GM23338 (cell line): ENCODE data around the gene DENND11. TPM values are rescaled to one million over a fixed set of nuclear protein-coding genes. Genes with fewer than 3 reads are reported as not detected.

Experiments
- CREB1 ChIP-seq: fragments of 250-450 bp; sonication (Bioruptor Pico); IDR thresholded peaks from 2 replicates; pipeline ENCODE4 v1.5.0; 2020; ENCODE audit warnings: low read depth, mild to moderate bottlenecking, moderate library complexity
- EZH2 ChIP-seq: fragments of 200-600 bp; sonication (generic); IDR thresholded peaks from one replicate; pipeline ENCODE4 v1.8.0; 2017; ENCODE audit warnings: antibody characterized with exemption, mild to moderate bottlenecking, low read depth; ENCODE audit not compliant: unreplicated experiment
- JUNB ChIP-seq: IDR thresholded peaks from one replicate; pipeline ENCODE4 v1.6.1; 2016; ENCODE audit warnings: antibody characterized with exemption; ENCODE audit not compliant: unreplicated experiment
- STAT1 ChIP-seq: IDR thresholded peaks from one replicate; pipeline ENCODE4 v1.6.1; 2016; ENCODE audit warnings: antibody characterized with exemption; ENCODE audit not compliant: unreplicated experiment
- ZNF114 ChIP-seq: fragments of 250-450 bp; sonication (Bioruptor Pico); IDR thresholded peaks from 2 replicates; pipeline ENCODE4 v1.5.0; 2020; ENCODE audit warnings: mild to moderate bottlenecking, moderate library complexity
- ZNF331 ChIP-seq: fragments of 250-450 bp; sonication (Bioruptor Pico); IDR thresholded peaks from 2 replicates; pipeline ENCODE4 v1.5.0; 2020; ENCODE audit warnings: low read depth, mild to moderate bottlenecking, moderate library complexity
- ZNF462 ChIP-seq: fragments of 250-450 bp; sonication (Bioruptor Pico); IDR thresholded peaks from 2 replicates; pipeline ENCODE4 v1.5.0; 2020; ENCODE audit warnings: mild to moderate bottlenecking, moderate library complexity
- polyA plus RNA-seq: library from polyadenylated mRNA; unstranded; fragments of >200 nt; fragmentation: Nextera tagmentation; extraction: Ambion mirVana; gene quantifications from 2 replicates; pipeline ENCODE4 v1.2.1, GENCODE V29; 2016
- total RNA-seq: library from RNA; depleted of rRNA; stranded (reverse); fragments of >200 nt; shearing (Covaris generic); gene quantifications from 2 replicates; pipeline ENCODE4 v1.2.3, GENCODE V29; 2014
- TF ChIP-seq, protein P1 (sequence below), 2 experiments: fragments of 200-600 bp in 1 of 2; sonication (generic) in 1 of 2; conservative IDR thresholded peaks; 2 replicates each; pipeline versions ENCODE4 v1.5.1 to v1.6.1; 2016 to 2017; ENCODE audit warnings: antibody characterized with exemption in 2 of 2, low read depth in 2 of 2, mild to moderate bottlenecking in 2 of 2, moderate library complexity in 1 of 2

The DENND11 gene
- total and polyA plus RNA-seq, 2 experiments from 2014 or later, result 5.1 to 29.5 TPM

GRCh38 chr7:141698247-141699015 lies 3.5 kb downstream of the DENND11 start (continued):
- TF ChIP-seq ZNF462 (CRISPR knock-in tag), result no peak
- no peak for TF ChIP-seq STAT1
- TF ChIP-seq EZH2, result no peak
- TF ChIP-seq ZNF114 (CRISPR knock-in tag), result no peak
- TF ChIP-seq, protein P1, sequence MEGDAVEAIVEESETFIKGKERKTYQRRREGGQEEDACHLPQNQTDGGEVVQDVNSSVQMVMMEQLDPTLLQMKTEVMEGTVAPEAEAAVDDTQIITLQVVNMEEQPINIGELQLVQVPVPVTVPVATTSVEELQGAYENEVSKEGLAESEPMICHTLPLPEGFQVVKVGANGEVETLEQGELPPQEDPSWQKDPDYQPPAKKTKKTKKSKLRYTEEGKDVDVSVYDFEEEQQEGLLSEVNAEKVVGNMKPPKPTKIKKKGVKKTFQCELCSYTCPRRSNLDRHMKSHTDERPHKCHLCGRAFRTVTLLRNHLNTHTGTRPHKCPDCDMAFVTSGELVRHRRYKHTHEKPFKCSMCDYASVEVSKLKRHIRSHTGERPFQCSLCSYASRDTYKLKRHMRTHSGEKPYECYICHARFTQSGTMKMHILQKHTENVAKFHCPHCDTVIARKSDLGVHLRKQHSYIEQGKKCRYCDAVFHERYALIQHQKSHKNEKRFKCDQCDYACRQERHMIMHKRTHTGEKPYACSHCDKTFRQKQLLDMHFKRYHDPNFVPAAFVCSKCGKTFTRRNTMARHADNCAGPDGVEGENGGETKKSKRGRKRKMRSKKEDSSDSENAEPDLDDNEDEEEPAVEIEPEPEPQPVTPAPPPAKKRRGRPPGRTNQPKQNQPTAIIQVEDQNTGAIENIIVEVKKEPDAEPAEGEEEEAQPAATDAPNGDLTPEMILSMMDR (conservative IDR thresholded peaks at IDR 0.05; ENCODE audit: low read depth in 2 of 2), result no peak
- TF ChIP-seq ZNF331 (CRISPR knock-in tag), result no peak
- TF ChIP-seq JUNB, result no peak
- no peak for TF ChIP-seq CREB1
